Measurements from ENCODE around the gene EGFLAM.

- no peak for TF ChIP-seq POLR2AphosphoS5 (IDR thresholded peaks at IDR 0.05; ENCODE audit: borderline replicate concordance, low read depth, low read length)
- no peak for TF ChIP-seq EZH2 (IDR thresholded peaks at IDR 0.05)
- no peak for TF ChIP-seq FOXP2 (optimal IDR thresholded peaks at IDR 0.05; ENCODE audit: control extremely low read depth, extremely low read length, insufficient read depth)
Observed at GRCh38 chr5:38319491-38319890, 61.1 kb downstream of the EGFLAM start.

Data from SK-N-MC (cell line).